HEK293 (cell line): ENCODE data around the gene PRPF8.

Experiments used
- GFI1B ChIP-seq: fragments of 450-650 bp; formaldehyde crosslinking; IDR thresholded peaks from 2 replicates; pipeline ENCODE4 v1.5.1; 2016; ENCODE audit warnings: missing biosample characterization, missing genetic modification characterization
- GLI2 ChIP-seq: fragments of 450-650 bp; formaldehyde crosslinking; IDR thresholded peaks from 2 replicates; pipeline ENCODE4; 2017; ENCODE audit warnings: missing biosample characterization, missing genetic modification characterization, low read depth, borderline replicate concordance
- KLF10 ChIP-seq: fragments of 450-650 bp; IDR thresholded peaks from 2 replicates; pipeline ENCODE4 v1.5.1; 2018; ENCODE audit warnings: missing biosample characterization, mild to moderate bottlenecking, missing genetic modification characterization
- REPIN1 ChIP-seq: fragments of 450-650 bp; formaldehyde crosslinking; IDR thresholded peaks from 2 replicates; pipeline ENCODE4 v1.5.1; 2017; ENCODE audit warnings: missing biosample characterization, missing genetic modification characterization, low read depth
- REST ChIP-seq: fragments of 450-650 bp; formaldehyde crosslinking; IDR thresholded peaks from 2 replicates; pipeline ENCODE4 v1.5.1; 2016; ENCODE audit warnings: missing biosample characterization, missing genetic modification characterization
- SP2 ChIP-seq: fragments of 450-650 bp; formaldehyde crosslinking; IDR thresholded peaks from 2 replicates; pipeline ENCODE4 v1.5.1; 2016; ENCODE audit warnings: missing biosample characterization, missing genetic modification characterization
- TCF7L2 ChIP-seq: IDR thresholded peaks from 2 replicates; pipeline ENCODE4 v1.6.1; 2011; ENCODE audit warnings: low read depth, mild to moderate bottlenecking, inconsistent platforms, low read length, moderate library complexity, borderline replicate concordance
- TRIM28 ChIP-seq: IDR thresholded peaks from 2 replicates; pipeline ENCODE4 v1.6.1; 2011; ENCODE audit warnings: low read length, control low read depth, borderline replicate concordance
- YY2 ChIP-seq: fragments of 450-650 bp; formaldehyde crosslinking; IDR thresholded peaks from 2 replicates; pipeline ENCODE4 v1.5.1; 2016; ENCODE audit warnings: missing biosample characterization, missing genetic modification characterization
- ZBTB17 ChIP-seq: fragments of 450-650 bp; formaldehyde crosslinking; IDR thresholded peaks from 2 replicates; pipeline ENCODE4 v1.5.1; 2016; ENCODE audit warnings: missing biosample characterization, missing genetic modification characterization
- ZBTB7A ChIP-seq: fragments of 450-650 bp; formaldehyde crosslinking; IDR thresholded peaks from 2 replicates; pipeline ENCODE4 v1.5.1; 2016; ENCODE audit warnings: low read depth, missing biosample characterization, missing genetic modification characterization
- ZNF133 ChIP-seq: fragments of 450-650 bp; formaldehyde crosslinking; IDR thresholded peaks from 2 replicates; pipeline ENCODE4 v1.5.1; 2016; ENCODE audit warnings: missing biosample characterization, missing genetic modification characterization
- ZNF140 ChIP-seq: fragments of 450-650 bp; formaldehyde crosslinking; IDR thresholded peaks from 2 replicates; pipeline ENCODE4 v1.5.1; 2016; ENCODE audit warnings: missing biosample characterization, missing genetic modification characterization
- ZNF175 ChIP-seq: fragments of 450-650 bp; formaldehyde crosslinking; IDR thresholded peaks from 2 replicates; pipeline ENCODE4 v1.5.1; 2016; ENCODE audit warnings: missing biosample characterization, missing genetic modification characterization
- ZNF2 ChIP-seq: fragments of 450-650 bp; formaldehyde crosslinking; IDR thresholded peaks from 2 replicates; pipeline ENCODE4 v1.5.1; 2016; ENCODE audit warnings: missing biosample characterization, missing genetic modification characterization
- ZNF223 ChIP-seq: fragments of 450-650 bp; formaldehyde crosslinking; IDR thresholded peaks from 2 replicates; pipeline ENCODE4 v1.5.1; 2016; ENCODE audit warnings: missing biosample characterization, missing genetic modification characterization
- ZNF366 ChIP-seq: fragments of 450-650 bp; formaldehyde crosslinking; conservative IDR thresholded peaks from 2 replicates; pipeline ENCODE4 v1.5.1; 2016; ENCODE audit warnings: missing biosample characterization, missing genetic modification characterization
- ZNF391 ChIP-seq: fragments of 450-650 bp; formaldehyde crosslinking; IDR thresholded peaks from 2 replicates; pipeline ENCODE4 v1.5.1; 2016; ENCODE audit warnings: low read depth, missing biosample characterization, missing genetic modification characterization, borderline replicate concordance
- ZNF423 ChIP-seq: fragments of 450-650 bp; formaldehyde crosslinking; IDR thresholded peaks from 2 replicates; pipeline ENCODE4 v1.5.1; 2016; ENCODE audit warnings: missing biosample characterization, missing genetic modification characterization
- ZNF433 ChIP-seq: fragments of 450-650 bp; formaldehyde crosslinking; IDR thresholded peaks from 2 replicates; pipeline ENCODE4 v1.5.1; 2016; ENCODE audit warnings: missing biosample characterization, missing genetic modification characterization, low read depth
- ZNF560 ChIP-seq: fragments of 450-650 bp; formaldehyde crosslinking; IDR thresholded peaks from 2 replicates; pipeline ENCODE4 v1.5.1; 2017; ENCODE audit warnings: missing biosample characterization, missing genetic modification characterization, borderline replicate concordance
- ZNF571 ChIP-seq: fragments of 450-650 bp; formaldehyde crosslinking; IDR thresholded peaks from 2 replicates; pipeline ENCODE4 v1.5.0; 2017; ENCODE audit warnings: missing biosample characterization, missing genetic modification characterization
- ZNF623 ChIP-seq: fragments of 450-650 bp; formaldehyde crosslinking; IDR thresholded peaks from 2 replicates; pipeline ENCODE4 v1.5.1; 2016; ENCODE audit warnings: missing biosample characterization, missing genetic modification characterization
- ZNF629 ChIP-seq: fragments of 450-650 bp; formaldehyde crosslinking; IDR thresholded peaks from 2 replicates; pipeline ENCODE4 v1.5.1; 2017; ENCODE audit warnings: missing biosample characterization, missing genetic modification characterization
- ZNF639 ChIP-seq: fragments of 450-650 bp; formaldehyde crosslinking; IDR thresholded peaks from 2 replicates; pipeline ENCODE4 v1.5.1; 2016; ENCODE audit warnings: missing biosample characterization, missing genetic modification characterization
- ZNF654 ChIP-seq: fragments of 450-650 bp; formaldehyde crosslinking; IDR thresholded peaks from 2 replicates; pipeline ENCODE4 v1.5.1; 2016; ENCODE audit warnings: low read depth, missing biosample characterization, missing genetic modification characterization
- ZNF837 ChIP-seq: fragments of 450-650 bp; formaldehyde crosslinking; IDR thresholded peaks from 2 replicates; pipeline ENCODE4 v1.5.1; 2016; ENCODE audit warnings: missing biosample characterization, missing genetic modification characterization
- TF ChIP-seq, protein P1 (sequence below): fragments of 450-650 bp; formaldehyde crosslinking; IDR thresholded peaks from 2 replicates; pipeline ENCODE4; 2016; ENCODE audit warnings: missing biosample characterization, missing genetic modification characterization
- TF ChIP-seq, protein P2 (sequence below): fragments of 450-650 bp; formaldehyde crosslinking; IDR thresholded peaks from 2 replicates; pipeline ENCODE4 v1.5.1; 2016; ENCODE audit warnings: missing biosample characterization, missing genetic modification characterization
- TF ChIP-seq, protein P3 (sequence below): fragments of 450-650 bp; IDR thresholded peaks from 2 replicates; pipeline ENCODE4 v1.5.1; 2018; ENCODE audit warnings: missing biosample characterization, missing genetic modification characterization
- TF ChIP-seq, protein P4 (sequence below): fragments of 450-650 bp; formaldehyde crosslinking; IDR thresholded peaks from 2 replicates; pipeline ENCODE4 v1.5.1; 2016; ENCODE audit warnings: missing biosample characterization, missing genetic modification characterization
- TF ChIP-seq, protein P5 (sequence below): IDR thresholded peaks from 2 replicates; pipeline ENCODE4 v1.6.1; 2011; ENCODE audit warnings: mild to moderate bottlenecking, low read depth, low read length, borderline replicate concordance

Gene PRPF8

GRCh38 chr17:1617620-1618174 lies 67.0 kb downstream of the PRPF8 start (continued):
- TF ChIP-seq, protein P1, sequence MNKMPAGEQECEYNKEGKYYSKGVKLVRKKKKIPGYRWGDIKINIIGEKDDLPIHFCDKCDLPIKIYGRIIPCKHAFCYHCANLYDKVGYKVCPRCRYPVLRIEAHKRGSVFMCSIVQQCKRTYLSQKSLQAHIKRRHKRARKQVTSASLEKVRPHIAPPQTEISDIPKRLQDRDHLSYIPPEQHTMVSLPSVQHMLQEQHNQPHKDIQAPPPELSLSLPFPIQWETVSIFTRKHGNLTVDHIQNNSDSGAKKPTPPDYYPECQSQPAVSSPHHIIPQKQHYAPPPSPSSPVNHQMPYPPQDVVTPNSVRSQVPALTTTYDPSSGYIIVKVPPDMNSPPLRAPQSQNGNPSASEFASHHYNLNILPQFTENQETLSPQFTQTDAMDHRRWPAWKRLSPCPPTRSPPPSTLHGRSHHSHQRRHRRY (tag by site-specific recombination), result no peak
- TF ChIP-seq TRIM28 (peak; percentile 78; the same call in 1 of the 2 replicates), ZNF391 (tag by site-specific recombination) (no peak), ZNF140 (tag by site-specific recombination) (no peak), ZNF2 (tag by site-specific recombination) (no peak), ZNF629 (tag by site-specific recombination) (peak; percentile 87), ZNF654 (no peak), ZNF433 (no peak), ZNF571 (tag by site-specific recombination) (no peak), KLF10 (tag by site-specific recombination) (no peak), ZNF133 (tag by site-specific recombination) (no peak), ZNF366 (tag by site-specific recombination) (peak; percentile 68), ZNF175 (no peak), TCF7L2 (peak; percentile 54; the same call in 1 of the 2 replicates), SP2 (no peak; the same call in 1 of the 2 replicates), ZBTB17 (tag by site-specific recombination) (peak; percentile 63), ZNF223 (no peak), YY2 (no peak), ZNF560 (tag by site-specific recombination) (no peak), ZNF639 (tag by site-specific recombination) (no peak), ZBTB7A (tag by site-specific recombination) (no peak), GFI1B (tag by site-specific recombination) (no peak), ZNF623 (tag by site-specific recombination) (no peak), REPIN1 (tag by site-specific recombination) (no peak), ZNF837 (tag by site-specific recombination) (no peak), REST (no peak), GLI2 (tag by site-specific recombination) (no peak), ZNF423 (tag by site-specific recombination) (no peak)
- TF ChIP-seq, protein P2, sequence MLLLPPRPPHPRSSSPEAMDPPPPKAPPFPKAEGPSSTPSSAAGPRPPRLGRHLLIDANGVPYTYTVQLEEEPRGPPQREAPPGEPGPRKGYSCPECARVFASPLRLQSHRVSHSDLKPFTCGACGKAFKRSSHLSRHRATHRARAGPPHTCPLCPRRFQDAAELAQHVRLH (tag by site-specific recombination), result no peak
- TF ChIP-seq, protein P3, sequence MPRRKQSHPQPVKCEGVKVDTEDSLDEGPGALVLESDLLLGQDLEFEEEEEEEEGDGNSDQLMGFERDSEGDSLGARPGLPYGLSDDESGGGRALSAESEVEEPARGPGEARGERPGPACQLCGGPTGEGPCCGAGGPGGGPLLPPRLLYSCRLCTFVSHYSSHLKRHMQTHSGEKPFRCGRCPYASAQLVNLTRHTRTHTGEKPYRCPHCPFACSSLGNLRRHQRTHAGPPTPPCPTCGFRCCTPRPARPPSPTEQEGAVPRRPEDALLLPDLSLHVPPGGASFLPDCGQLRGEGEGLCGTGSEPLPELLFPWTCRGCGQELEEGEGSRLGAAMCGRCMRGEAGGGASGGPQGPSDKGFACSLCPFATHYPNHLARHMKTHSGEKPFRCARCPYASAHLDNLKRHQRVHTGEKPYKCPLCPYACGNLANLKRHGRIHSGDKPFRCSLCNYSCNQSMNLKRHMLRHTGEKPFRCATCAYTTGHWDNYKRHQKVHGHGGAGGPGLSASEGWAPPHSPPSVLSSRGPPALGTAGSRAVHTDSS, result no peak
- TF ChIP-seq, protein P4, sequence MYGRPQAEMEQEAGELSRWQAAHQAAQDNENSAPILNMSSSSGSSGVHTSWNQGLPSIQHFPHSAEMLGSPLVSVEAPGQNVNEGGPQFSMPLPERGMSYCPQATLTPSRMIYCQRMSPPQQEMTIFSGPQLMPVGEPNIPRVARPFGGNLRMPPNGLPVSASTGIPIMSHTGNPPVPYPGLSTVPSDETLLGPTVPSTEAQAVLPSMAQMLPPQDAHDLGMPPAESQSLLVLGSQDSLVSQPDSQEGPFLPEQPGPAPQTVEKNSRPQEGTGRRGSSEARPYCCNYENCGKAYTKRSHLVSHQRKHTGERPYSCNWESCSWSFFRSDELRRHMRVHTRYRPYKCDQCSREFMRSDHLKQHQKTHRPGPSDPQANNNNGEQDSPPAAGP (tag by site-specific recombination), result peak; percentile 91
- TF ChIP-seq, protein P5, sequence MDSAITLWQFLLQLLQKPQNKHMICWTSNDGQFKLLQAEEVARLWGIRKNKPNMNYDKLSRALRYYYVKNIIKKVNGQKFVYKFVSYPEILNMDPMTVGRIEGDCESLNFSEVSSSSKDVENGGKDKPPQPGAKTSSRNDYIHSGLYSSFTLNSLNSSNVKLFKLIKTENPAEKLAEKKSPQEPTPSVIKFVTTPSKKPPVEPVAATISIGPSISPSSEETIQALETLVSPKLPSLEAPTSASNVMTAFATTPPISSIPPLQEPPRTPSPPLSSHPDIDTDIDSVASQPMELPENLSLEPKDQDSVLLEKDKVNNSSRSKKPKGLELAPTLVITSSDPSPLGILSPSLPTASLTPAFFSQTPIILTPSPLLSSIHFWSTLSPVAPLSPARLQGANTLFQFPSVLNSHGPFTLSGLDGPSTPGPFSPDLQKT, result no peak
